Activated B cell treated with CpG ODN at 0.5 μM for 24 hours (primary cell): ENCODE data around the gene RAPGEF2. TPM values are rescaled to one million over a fixed set of nuclear protein-coding genes. Genes with fewer than 3 reads are reported as not detected.
"Not testable (repeated sequence)": the region's sequence is repeated elsewhere in the genome, so short reads cannot be mapped to it uniquely, and the experiment has no call there.

ENCODE experiments used
- ATAC-seq: fragments of 200-7000 bp; cut with Tn5 transposase; one replicate; pipeline ENCODE4 v1.10.0; 2021; ENCODE audit warnings: low read depth, mild to moderate bottlenecking, moderate library complexity
- CTCF ChIA-PET: fragments of 350-600 bp; sonication (Branson Sonifier 250); formaldehyde crosslinking; loops from one replicate; lab custom pipeline; 2021; ENCODE audit warnings: antibody characterized with exemption; lab: Charles Lee
- POLR2A ChIA-PET: fragments of 350-600 bp; sonication (Branson Sonifier 250); formaldehyde crosslinking; loops from one replicate; lab custom pipeline; 2021; ENCODE audit warnings: antibody characterized with exemption; lab: Charles Lee
- DNase-seq: peaks from one replicate; pipeline ENCODE4 v3.0.0; 2022
- H3K27ac Mint-ChIP-seq: one replicate; pipeline ENCODE4 v1.8.0; 2020; ENCODE audit warnings: mixed read lengths
- H3K27me3 Mint-ChIP-seq: one replicate; pipeline ENCODE4 v1.8.0; 2021; ENCODE audit warnings: mixed read lengths
- H3K36me3 Mint-ChIP-seq: one replicate; pipeline ENCODE4 v1.8.0; 2021; ENCODE audit warnings: low read depth, mixed read lengths
- H3K4me1 Mint-ChIP-seq: one replicate; pipeline ENCODE4 v1.8.0; 2021; ENCODE audit warnings: mixed read lengths
- H3K4me3 Mint-ChIP-seq: one replicate; pipeline ENCODE4 v1.8.0; 2020; ENCODE audit warnings: mild to moderate bottlenecking, mixed read lengths
- H3K9me3 Mint-ChIP-seq: one replicate; pipeline ENCODE4 v1.8.0; 2020; ENCODE audit warnings: mixed read lengths
- intact Hi-C: fragments of 100-400 bp; cut with micrococcal nuclease; formaldehyde crosslinking; loops from one replicate; pipeline ENCODE4 v1.15.1; 2024
- total RNA-seq: library from RNA; stranded (reverse); gene quantifications from 2 replicates; pipeline ENCODE4 v1.2.3, GENCODE V29; 2022
- TF ChIP-seq, protein P1 (sequence below): fragments of 200-600 bp; IDR thresholded peaks from one replicate; pipeline ENCODE4 v1.8.0; 2022; ENCODE audit warnings: antibody characterized with exemption, mild to moderate bottlenecking

Gene RAPGEF2
- total RNA-seq, 1 donor from 2014 or later, result 22.9 TPM

DNA sequence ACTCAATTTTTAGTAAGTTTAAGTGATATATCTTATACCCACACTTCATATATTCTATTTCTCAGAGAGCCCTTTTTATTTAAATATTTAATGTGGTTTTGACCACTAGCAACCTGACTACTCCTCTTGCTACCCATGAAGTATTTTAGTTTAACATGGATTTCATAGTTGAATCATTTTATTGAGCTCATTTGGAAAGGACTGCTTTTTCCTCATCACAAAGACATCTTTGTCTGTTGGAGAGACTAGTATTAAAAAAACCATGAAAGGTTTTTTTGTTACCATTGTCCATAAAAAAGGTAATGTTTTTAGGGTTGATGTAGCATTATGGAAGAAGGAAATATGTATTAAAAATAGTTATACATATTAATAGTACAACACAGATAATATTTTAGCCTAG, 139.5 kb downstream of the RAPGEF2 start:
- H3K36me3 Mint-ChIP-seq, result peaks cover 11% of the 10 kb centered on the region
- CTCF ChIA-PET, result no interaction called here

GRCh38 chr4:159248384-159249178, 145.7 kb downstream of the RAPGEF2 start:
- ATAC-seq (no peak), DNase-seq (no peak)
- no peaks in the 10 kb centered on the region for H3K4me1 Mint-ChIP-seq
- H3K9me3 Mint-ChIP-seq, result no peaks in the 10 kb centered on the region
- TF ChIP-seq, protein P1, sequence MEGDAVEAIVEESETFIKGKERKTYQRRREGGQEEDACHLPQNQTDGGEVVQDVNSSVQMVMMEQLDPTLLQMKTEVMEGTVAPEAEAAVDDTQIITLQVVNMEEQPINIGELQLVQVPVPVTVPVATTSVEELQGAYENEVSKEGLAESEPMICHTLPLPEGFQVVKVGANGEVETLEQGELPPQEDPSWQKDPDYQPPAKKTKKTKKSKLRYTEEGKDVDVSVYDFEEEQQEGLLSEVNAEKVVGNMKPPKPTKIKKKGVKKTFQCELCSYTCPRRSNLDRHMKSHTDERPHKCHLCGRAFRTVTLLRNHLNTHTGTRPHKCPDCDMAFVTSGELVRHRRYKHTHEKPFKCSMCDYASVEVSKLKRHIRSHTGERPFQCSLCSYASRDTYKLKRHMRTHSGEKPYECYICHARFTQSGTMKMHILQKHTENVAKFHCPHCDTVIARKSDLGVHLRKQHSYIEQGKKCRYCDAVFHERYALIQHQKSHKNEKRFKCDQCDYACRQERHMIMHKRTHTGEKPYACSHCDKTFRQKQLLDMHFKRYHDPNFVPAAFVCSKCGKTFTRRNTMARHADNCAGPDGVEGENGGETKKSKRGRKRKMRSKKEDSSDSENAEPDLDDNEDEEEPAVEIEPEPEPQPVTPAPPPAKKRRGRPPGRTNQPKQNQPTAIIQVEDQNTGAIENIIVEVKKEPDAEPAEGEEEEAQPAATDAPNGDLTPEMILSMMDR, result no peak
- no peak overlapping the region for H3K27ac Mint-ChIP-seq
- ChIA-PET CTCF (no interaction called here), POLR2A (no interaction called here)
- H3K4me3 Mint-ChIP-seq, result no peak overlapping the region
- no peaks in the 10 kb centered on the region for H3K27me3 Mint-ChIP-seq
- intact Hi-C loops, result no loop called here
- H3K36me3 Mint-ChIP-seq, result peaks cover 13% of the 10 kb centered on the region

More for the DNA sequence above, 139.5 kb downstream of the RAPGEF2 start:
- no peaks in the 10 kb centered on the region for H3K27me3 Mint-ChIP-seq
- intact Hi-C loops, result no loop called here
- DNase-seq (no peak), ATAC-seq (no peak)
- TF ChIP-seq, protein P1, result no peak
- no peaks in the 10 kb centered on the region for H3K9me3 Mint-ChIP-seq
- POLR2A ChIA-PET, result no interaction called here
- no peak overlapping the region for H3K27ac Mint-ChIP-seq
- H3K4me1 Mint-ChIP-seq, result peaks cover 2% of the 10 kb centered on the region
- no peak overlapping the region for H3K4me3 Mint-ChIP-seq

- Mint-ChIP-seq H3K27ac (no peak overlapping the region), H3K27me3 (no peaks in the 10 kb centered on the region), H3K4me3 (no peak overlapping the region), H3K9me3 (no peaks in the 10 kb centered on the region), H3K4me1 (no peaks in the 10 kb centered on the region), H3K36me3 (peaks cover 10% of the 10 kb centered on the region)
- CTCF ChIA-PET, result no interaction called here
- TF ChIP-seq, protein P1, result no peak
- intact Hi-C loops, result no loop called here
- ATAC-seq (no peak), DNase-seq (no peak)
- POLR2A ChIA-PET, result no interaction called here
These were observed 148.0 kb downstream of the RAPGEF2 start for GRCh38 chr4:159250751-159251325.

GRCh38 chr4:159251580-159251979, 148.7 kb downstream of the RAPGEF2 start:
- H3K27me3 Mint-ChIP-seq, H3K27ac Mint-ChIP-seq, ATAC-seq, POLR2A ChIA-PET, H3K4me3 Mint-ChIP-seq, H3K4me1 Mint-ChIP-seq, intact Hi-C loops, CTCF ChIA-PET, DNase-seq, H3K9me3 Mint-ChIP-seq: not testable (repeated sequence)
- H3K36me3 Mint-ChIP-seq, result peaks cover 16% of the 10 kb centered on the region

GRCh38 chr4:159252491-159252890, 149.6 kb downstream of the RAPGEF2 start:
- Mint-ChIP-seq H3K27ac (no peak overlapping the region), H3K9me3 (no peaks in the 10 kb centered on the region), H3K4me1 (no peaks in the 10 kb centered on the region), H3K4me3 (no peak overlapping the region), H3K36me3 (peaks cover 17% of the 10 kb centered on the region), H3K27me3 (no peaks in the 10 kb centered on the region)
- intact Hi-C loops, result no loop called here
- ATAC-seq, result no peak
- POLR2A ChIA-PET, result no interaction called here
- no peak for DNase-seq
- TF ChIP-seq, protein P1, result no peak
- CTCF ChIA-PET, result no interaction called here
